HL-60 (cell line): ENCODE results near the gene FUT1.

Source experiments
- CTCF ChIP-seq: IDR thresholded peaks from one replicate; pipeline ENCODE4 v1.5.1; 2011; ENCODE audit warnings: low read length, control low read depth, inconsistent platforms; ENCODE audit not compliant: insufficient read depth
- REST ChIP-seq: IDR thresholded peaks from 2 replicates; pipeline ENCODE4 v1.6.1; 2012; ENCODE audit warnings: low read depth; ENCODE audit not compliant: insufficient replicate concordance

- TF ChIP-seq CTCF (no peak), REST (no peak)
Observed at GRCh38 chr19:48777139-48777538, 24.7 kb upstream of the FUT1 start.
